ENCODE measurements around the gene LNP1.
"Not testable (repeated sequence)": the region's sequence is repeated elsewhere in the genome, so short reads cannot be mapped to it uniquely, and the experiment has no call there.

LNP1 gene

GRCh38 chr3:100400780-100401673, at the start of gene LNP1, which contains the start of gene TOMM70:
LNP1 (plus strand) TSS chr3:100401539; CDS start chr3:100429730, 28,191 bp downstream.
TOMM70 (minus strand) TSS chr3:100401089; CDS start chr3:100400949, 140 bp downstream.
- peak; percentile 89 for DNase-seq (ENCODE audit: low read depth)

GRCh38 chr3:100351770-100352169, 49.6 kb upstream of the LNP1 start:
- DNase-seq (ENCODE audit: low read depth): not testable (repeated sequence)

- no peak for DNase-seq (ENCODE audit: low read depth)
Observed at GRCh38 chr3:100352296-100353231, 48.8 kb upstream of the LNP1 start.

GRCh38 chr3:100354850-100355249, 46.5 kb upstream of the LNP1 start:
- no peak for DNase-seq (ENCODE audit: low read depth)

- no peak for DNase-seq (ENCODE audit: low read depth)
Observed at GRCh38 chr3:100358413-100358812, 42.9 kb upstream of the LNP1 start.

GRCh38 chr3:100359035-100359434, 42.3 kb upstream of the LNP1 start:
- DNase-seq (ENCODE audit: low read depth): no peak

GRCh38 chr3:100360757-100361496, 40.4 kb upstream of the LNP1 start:
- DNase-seq (ENCODE audit: low read depth): no peak

- no peak for DNase-seq (ENCODE audit: low read depth)
Observed at GRCh38 chr3:100361897-100362296, 39.4 kb upstream of the LNP1 start.

GRCh38 chr3:100364421-100364820, 36.9 kb upstream of the LNP1 start:
- DNase-seq (ENCODE audit: low read depth): no peak

- DNase-seq (ENCODE audit: low read depth): no peak
Observed at GRCh38 chr3:100366424-100366823, 34.9 kb upstream of the LNP1 start.

- no peak for DNase-seq (ENCODE audit: low read depth)
Observed at GRCh38 chr3:100368441-100368840, 32.9 kb upstream of the LNP1 start.

GRCh38 chr3:100370756-100371155, 30.6 kb upstream of the LNP1 start:
- no peak for DNase-seq (ENCODE audit: low read depth)

GRCh38 chr3:100374521-100374920, 26.8 kb upstream of the LNP1 start:
- DNase-seq (ENCODE audit: low read depth): no peak

GRCh38 chr3:100376301-100376700, 25.0 kb upstream of the LNP1 start:
- DNase-seq (ENCODE audit: low read depth): no peak

GRCh38 chr3:100384733-100385525, 16.4 kb upstream of the LNP1 start:
- DNase-seq (ENCODE audit: low read depth): no peak

GRCh38 chr3:100386437-100387074, 14.8 kb upstream of the LNP1 start:
- DNase-seq (ENCODE audit: low read depth): no peak

- no peak for DNase-seq (ENCODE audit: low read depth)
Observed at GRCh38 chr3:100389025-100389424, 12.3 kb upstream of the LNP1 start.

GRCh38 chr3:100395679-100396431, 5.5 kb upstream of the LNP1 start:
- DNase-seq (ENCODE audit: low read depth): no peak

- no peak for DNase-seq (ENCODE audit: low read depth)
Observed at GRCh38 chr3:100396967-100397366, 4.4 kb upstream of the LNP1 start.
